Stimulated activated CD4-positive, alpha-beta T cell treated with anti-CD3 and anti-CD28 coated beads, Interleukin-15, amount 100 ng/mL, for 48 hours (primary cell): ENCODE data around the gene TCEANC.

Source experiments
- DNase-seq, 2 donors: peaks; one replicate each; pipeline ENCODE4 v3.0.0-alpha.2; 2020; ENCODE audit warnings: low read depth in 2 of 2

Gene TCEANC

DNA sequence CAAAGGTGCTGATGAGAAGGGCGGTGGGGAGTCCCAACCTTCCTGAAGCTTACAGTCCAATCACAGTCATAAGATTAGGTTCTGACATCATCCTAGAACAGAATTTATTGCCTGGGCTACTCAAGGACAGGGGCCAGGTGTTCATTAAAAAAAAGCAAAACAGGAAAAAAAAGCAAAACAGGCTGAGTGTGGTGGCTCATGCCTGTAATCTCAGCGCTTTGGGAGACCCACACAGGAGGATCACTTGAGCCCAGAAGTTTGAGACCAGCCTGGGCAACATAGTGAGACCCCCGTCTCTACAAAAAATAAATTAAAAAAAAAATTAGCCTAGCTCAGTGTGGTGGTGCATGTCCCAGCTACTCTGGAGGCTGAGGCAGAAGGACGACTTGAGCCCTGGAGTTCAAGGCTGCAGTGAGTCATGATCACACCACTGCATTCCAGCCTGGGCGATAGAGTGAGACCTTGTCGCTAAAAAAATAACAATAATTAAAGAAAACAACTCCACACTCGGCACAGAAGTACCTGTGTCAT lies 39.0 kb downstream of the TCEANC start:
- DNase-seq: no peak

DNA sequence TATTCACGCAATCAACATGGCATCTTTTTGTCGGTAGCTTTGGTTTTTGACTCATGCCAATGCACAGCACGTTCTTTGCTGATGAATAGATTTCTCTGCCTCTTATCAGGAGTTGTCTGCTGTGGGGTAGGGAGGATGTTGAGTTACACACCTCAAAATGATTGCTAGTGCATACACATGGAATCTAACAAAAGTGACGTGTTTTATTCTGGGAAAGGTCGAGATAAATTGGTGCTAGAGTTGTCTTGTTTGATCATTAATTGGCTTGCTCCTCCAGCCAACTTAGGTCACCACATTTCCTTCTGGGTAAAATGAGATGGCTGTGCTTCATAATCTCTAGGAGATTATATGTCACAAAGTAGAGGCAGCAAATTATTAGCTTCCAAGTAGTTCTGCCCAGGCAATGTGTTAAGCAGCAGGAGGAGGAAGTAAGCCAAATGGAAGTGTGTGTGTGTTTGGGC lies 39.9 kb downstream of the TCEANC start:
- no peak for DNase-seq

DNA sequence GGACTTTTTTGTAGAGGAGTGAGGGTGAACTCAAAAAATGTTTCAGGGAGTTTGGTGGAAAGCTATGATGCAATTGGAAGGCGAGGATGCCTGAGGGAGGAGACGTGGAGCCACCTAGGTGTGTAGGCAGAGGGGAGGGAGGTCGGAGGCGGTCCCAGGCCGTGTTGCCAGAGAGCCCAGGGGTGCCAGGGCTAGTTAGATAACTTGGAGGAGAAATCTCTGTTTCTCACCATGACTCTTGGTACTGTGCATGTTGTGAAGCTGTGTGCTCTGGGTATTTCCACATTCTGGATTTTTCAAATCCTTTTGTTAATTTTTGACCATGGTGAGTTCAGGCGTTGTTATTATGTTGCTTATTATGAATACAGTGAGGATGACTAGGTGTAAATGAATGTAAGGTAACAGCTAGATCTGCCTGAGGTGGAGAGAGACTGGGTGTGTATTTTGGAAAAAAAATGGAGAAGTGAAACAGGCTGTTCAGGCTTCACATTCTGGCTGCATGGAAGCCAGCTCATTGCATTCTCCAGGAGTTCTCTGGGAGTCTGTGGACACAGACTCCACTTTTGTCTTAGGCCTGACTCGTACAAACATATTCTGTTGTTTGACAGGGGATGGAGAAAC lies 40.5 kb downstream of the TCEANC start:
- DNase-seq: no peak

DNA sequence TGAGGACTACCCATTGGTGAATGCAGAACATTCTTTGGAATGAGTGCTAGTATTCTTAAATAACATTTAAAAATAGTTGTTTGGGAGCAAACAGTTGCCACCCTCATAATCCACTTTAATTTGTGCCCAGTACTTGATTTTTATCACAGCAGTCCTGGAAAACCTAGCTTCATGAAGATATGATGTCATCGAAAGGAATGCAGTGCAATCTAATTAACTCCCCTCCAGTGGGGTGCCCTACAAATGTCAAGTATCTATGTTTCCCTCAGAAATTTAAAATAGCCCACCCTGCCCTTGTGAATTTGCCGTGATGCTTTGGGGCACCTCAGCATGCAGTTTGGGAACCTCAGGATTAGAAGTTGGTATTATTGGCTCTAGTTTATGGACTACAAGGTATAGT lies 41.4 kb downstream of the TCEANC start:
- no peak for DNase-seq

DNA sequence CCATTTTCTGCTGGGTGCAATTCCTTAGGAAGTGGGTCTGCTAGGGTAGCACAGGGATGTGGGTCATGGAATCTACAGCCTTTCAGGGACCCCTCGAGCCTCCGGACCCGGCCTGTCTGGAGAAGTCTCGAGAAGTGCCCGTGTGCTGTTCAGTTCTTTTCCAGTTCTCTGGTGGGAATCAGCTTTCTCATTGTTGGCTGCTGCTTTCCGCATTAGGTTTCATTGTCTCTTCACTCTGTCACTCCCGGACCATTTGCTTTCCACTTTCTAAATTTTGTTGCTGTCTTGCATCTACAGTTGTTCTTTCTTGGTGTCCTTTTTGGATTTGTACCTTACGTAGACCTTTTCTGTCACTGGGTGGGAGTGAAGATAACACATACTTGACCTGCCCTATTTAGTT lies 42.0 kb downstream of the TCEANC start:
- DNase-seq: no peak

DNA sequence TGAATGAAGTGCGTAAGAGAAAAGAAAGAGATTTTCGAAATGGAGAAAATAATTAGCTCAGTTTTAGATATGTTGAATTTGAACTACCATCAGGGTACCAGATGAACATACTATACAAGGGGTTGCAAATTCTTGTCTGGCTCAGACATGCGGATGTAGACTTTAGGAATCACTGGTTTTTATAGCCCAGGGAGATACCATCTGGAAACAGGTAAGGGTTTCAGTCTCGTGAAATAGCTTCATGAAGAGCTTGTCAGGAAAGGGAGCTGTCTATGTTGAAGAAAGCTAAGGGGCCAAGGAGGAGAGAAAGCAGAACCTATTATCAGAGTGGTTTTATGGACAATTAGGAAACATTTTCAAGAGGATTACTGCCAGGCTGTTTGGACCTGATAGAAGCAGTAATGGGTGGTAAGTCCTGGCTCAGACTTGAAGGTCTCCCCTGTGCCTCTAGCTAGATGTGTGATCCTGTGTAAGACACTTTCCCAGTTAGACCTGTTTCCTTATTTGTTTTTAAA lies 42.7 kb downstream of the TCEANC start:
- no peak for DNase-seq

DNA sequence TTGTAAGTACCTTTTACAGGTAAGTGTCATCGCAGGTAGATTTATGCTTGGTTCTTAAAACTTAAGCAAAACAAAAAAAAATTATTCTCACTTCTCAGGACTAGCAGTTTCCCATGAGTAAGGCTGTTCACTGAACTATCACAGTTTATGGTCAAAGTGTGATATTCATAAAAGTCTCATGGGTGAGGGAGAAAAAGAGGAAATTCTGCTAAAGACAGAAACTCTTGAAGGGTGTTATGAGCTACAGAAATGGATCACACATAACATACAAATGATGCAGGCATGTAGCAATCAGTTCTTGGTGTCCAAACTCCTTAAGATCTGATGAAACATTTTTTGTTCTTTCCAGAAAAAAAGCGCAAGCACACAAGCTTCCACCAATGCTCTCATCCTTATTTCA lies 44.5 kb downstream of the TCEANC start:
- no peak for DNase-seq

DNA sequence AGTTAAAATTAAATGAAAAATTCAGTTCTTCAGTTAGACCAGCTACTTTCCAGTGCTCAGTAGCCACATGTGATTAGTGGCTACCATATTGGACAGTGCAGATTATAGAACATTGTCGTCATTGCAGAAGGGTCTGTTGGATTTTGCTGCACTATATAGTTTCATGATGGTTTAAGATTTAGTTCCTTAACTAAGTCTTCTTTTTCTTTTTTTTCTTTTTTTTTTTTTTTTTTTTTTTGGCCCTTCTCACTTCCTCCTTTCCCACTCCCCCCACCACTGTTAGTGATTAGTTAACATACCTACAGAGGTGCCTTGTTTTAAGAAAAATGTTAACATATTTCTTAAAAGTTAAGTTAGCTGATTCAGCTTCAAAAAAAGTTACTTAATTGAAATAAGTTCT lies 45.0 kb downstream of the TCEANC start:
- DNase-seq: no peak

DNA sequence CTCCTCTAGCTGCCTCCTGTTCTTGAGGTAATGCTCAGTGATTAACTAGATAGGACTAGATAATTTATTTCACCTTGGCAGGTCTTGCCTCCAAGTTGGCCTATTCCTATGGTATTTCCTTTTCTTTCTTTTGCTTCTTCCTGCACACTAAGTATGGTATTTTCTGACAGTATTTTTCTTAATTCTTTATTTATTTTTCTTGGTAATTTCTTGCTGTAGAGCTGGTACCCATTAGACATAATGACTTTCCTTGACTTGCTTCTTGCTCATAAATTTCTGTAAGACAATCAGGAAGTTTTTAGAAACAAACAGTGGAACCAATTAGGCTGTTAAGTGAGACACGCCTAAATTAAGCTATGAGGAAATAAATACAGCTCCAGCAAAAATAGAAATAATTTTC lies 45.5 kb downstream of the TCEANC start:
- DNase-seq: no peak

DNA sequence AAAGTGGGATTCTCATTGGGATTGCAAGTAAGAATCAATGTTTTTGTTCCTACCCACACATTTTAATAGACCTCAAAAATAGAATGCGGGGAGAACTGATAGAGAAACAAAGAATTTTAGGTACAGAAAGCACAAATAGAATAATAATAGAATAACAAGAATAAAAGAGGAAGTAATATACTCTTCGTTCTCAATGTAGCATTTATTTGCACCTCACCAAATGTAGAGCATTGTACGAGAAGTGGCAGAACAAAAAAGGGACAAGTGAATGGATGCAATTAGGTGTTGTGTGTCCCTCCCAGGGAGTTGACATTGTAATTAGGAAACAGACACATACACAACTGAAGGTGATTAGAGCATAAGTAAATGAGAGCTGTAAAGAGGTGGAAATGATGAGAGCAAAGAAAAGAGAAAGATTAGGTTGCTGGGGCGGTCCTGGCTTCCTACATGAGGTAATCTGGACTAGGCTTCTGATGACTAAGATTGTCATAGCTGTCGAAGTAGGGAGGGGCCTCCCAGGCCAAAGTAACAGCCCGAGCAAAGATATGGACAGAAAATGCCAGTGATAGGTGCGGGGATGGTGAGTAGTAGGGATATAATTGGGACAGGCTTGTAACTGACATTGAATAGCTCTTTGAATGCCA lies 46.4 kb downstream of the TCEANC start:
- no peak for DNase-seq

DNA sequence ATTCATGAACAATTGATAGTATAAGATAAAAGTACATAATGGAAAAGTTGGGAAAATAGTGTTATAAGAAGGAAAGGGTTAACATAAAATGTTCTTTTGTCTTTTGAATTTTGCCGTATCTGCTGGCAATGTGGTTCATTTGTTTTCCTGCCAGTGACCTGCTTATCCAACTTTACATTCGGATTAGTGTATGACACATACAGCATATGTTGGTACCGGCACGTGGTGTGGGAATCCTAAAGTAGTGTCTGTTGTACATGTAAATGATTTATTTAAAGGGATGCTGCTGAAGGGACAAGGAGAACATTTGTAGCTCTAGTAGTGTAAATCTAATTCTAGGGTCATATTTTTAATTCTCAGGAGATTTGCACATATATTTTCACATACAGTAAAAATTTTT lies 47.4 kb downstream of the TCEANC start:
- DNase-seq: no peak

DNA sequence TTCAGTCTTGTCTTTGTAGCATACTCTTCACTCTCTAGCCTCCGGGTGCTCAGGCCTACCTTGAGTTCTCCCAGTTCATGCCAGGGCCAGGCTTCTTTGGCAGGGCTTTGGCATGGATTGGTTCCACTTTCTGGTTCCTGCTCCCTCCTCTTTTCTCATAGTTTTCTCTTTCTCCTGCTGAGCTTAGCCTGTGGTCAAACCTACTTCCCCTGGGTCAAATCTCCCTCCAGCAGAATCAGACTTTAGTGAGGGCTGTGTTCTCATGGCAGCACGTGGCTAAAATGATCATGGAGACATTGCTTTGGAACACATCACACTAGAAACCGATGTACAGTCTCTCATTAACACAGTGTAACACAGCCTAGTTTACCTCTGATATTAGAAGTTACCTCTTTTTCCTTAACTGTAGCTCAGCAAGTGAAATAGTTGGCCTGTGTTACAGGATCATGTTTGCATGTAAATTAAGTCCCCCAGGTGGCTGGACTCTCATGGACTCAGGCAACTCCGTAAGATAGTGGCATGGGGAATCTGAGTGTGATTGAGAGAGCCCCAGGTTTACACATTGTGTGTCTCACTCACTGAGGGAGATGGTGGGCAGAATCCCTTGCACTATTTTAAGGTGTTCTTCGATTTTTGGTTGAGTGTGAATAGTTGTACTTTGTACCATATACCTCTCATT lies 49.3 kb downstream of the TCEANC start:
- no peak for DNase-seq

DNA sequence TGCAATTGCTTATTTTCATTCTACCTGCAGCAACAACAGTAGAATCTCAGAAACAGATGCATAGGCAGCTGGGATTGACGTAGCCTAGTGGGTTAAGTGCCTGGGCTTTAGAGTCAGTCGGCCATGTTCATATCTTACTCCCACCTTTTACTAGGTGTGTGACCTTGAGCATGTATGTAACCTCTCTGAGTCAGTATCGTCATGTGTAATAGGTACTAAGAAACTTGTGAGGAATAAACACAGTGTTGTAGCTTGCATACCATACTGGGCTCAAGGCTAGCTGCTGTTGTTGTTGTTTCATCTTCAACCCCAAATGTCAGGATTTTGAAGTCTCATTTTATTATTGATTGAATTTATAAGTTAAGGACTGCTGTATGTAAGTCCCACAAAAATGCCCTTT lies 50.2 kb downstream of the TCEANC start:
- DNase-seq: no peak

DNA sequence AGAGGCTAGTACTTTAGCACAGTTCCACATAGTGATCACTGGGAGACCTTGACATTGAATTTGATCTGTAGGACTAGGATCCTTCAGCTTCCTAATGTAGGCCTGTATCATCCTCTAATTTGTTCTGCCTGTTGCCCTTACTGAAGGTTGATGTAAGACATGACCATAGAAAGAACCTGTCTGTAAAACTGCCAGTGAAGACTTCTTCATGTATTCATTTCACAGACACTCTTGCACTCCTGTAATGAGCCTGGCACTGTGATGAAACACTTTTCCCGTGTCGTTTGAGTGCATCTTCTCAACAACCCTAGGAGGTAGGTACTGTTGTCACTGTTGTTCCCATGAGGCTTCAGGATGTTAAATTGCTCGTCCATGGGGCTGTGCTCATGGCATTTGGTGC lies 50.6 kb downstream of the TCEANC start:
- no peak for DNase-seq

DNA sequence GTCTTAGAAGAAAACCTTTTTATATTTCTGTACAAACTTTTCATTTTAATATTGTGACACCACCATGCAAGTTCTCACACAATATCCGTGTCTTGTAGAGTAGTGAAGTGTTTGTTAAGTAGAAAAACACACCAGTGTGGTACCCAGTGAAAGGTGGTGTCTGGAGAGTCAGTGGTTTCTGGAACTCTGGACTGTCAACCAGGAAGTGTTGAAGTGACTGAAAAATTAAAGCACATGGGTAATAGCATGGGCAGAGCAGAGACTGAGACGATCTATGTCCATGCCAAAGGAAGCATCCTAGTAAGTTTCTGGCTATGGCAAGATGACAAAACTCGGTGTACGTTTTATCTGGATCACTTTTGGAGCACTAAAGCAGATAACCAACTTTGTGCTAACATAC lies 58.2 kb downstream of the TCEANC start:
- no peak for DNase-seq
